ENCODE results near the gene EP400. TPM values are rescaled to one million over a fixed set of nuclear protein-coding genes. Genes with fewer than 3 reads are reported as not detected.
"Not testable (repeated sequence)": the region's sequence is repeated elsewhere in the genome, so short reads cannot be mapped to it uniquely, and the experiment has no call there.

The EP400 gene
- total RNA-seq, 6 experiments from 2014 or later = 10.9 to 16.3 (median 13.3) TPM

GRCh38 chr12:131983026-131983425 lies 33.3 kb downstream of the EP400 start:
- no peak overlapping the region for H3K27ac ChIP-seq
- ATAC-seq (no peak), DNase-seq (no peak)
- peaks cover 0 to 57% (median 11%) of the 10 kb centered on the region in 4 donors for H3K36me3 ChIP-seq
- H3K27me3 ChIP-seq = no peaks in the 10 kb centered on the region
- TF ChIP-seq CTCF (IDR thresholded peaks at IDR 0.05) (no peak), POLR2A (IDR thresholded peaks at IDR 0.05) (no peak)
- H3K9me3 ChIP-seq = no peaks in the 10 kb centered on the region
- intact Hi-C loops (cut with DNase I) = no loop called here
- no peak overlapping the region for H3K4me3 ChIP-seq
- 96% methylated on average over 4 of the region's 6 CpGs for WGBS (ENCODE audit: insufficient coverage, low coverage, low lambda C conversion rate, missing lambda C conversion rate)
- H3K4me1 ChIP-seq = no peaks in the 10 kb centered on the region

GRCh38 chr12:131983554-131983953 lies 33.8 kb downstream of the EP400 start:
- H3K4me3 ChIP-seq = no peak overlapping the region
- no peaks in the 10 kb centered on the region for H3K4me1 ChIP-seq
- peaks cover 0 to 61% (median 13%) of the 10 kb centered on the region in 4 donors for H3K36me3 ChIP-seq
- no peak for DNase-seq
- WGBS (ENCODE audit: insufficient coverage, low coverage, low lambda C conversion rate, missing lambda C conversion rate) = 80% methylated on average over 4 of the region's 6 CpGs
- no peaks in the 10 kb centered on the region for H3K27me3 ChIP-seq
- TF ChIP-seq POLR2A (IDR thresholded peaks at IDR 0.05) (no peak), CTCF (IDR thresholded peaks at IDR 0.05) (no peak)
- intact Hi-C loops (cut with DNase I) = no loop called here
- no peak for ATAC-seq
- no peaks in the 10 kb centered on the region for H3K9me3 ChIP-seq
- no peak overlapping the region for H3K27ac ChIP-seq

DNA sequence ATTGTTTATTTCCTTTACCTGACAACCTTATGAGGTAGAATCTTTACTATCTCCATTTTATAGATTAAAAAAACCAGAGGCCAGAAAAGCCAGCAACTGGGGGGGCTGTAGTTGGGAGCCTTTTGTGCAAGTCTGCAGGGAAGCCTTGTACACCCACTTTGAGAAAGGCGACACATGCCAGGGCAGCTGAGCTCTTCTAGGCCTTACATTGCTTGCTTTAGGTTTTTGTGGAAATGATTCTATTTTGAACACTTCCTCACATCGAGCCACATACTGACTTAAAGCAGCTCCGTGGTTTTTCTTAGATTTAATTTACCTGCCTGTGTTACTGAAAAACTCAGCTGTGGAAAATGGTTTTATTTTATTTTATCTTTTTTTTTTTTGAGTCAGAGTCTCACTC lies 34.6 kb downstream of the EP400 start:
- H3K4me3 ChIP-seq = no peak overlapping the region
- DNase-seq (no peak), ATAC-seq (no peak)
- H3K27me3 ChIP-seq = no peaks in the 10 kb centered on the region
- TF ChIP-seq POLR2A (IDR thresholded peaks at IDR 0.05) = no peak
- TF ChIP-seq CTCF (IDR thresholded peaks at IDR 0.05) = no peak
- intact Hi-C loops (cut with DNase I) = no loop called here
- H3K27ac ChIP-seq = no peak overlapping the region
- no peaks in the 10 kb centered on the region for H3K4me1 ChIP-seq
- peaks cover 0 to 68% (median 13%) of the 10 kb centered on the region in 4 donors for H3K36me3 ChIP-seq
- WGBS (ENCODE audit: insufficient coverage, low coverage, low lambda C conversion rate, missing lambda C conversion rate) = 57% methylated on average over 3 of the region's 3 CpGs
- H3K9me3 ChIP-seq = no peaks in the 10 kb centered on the region

DNA sequence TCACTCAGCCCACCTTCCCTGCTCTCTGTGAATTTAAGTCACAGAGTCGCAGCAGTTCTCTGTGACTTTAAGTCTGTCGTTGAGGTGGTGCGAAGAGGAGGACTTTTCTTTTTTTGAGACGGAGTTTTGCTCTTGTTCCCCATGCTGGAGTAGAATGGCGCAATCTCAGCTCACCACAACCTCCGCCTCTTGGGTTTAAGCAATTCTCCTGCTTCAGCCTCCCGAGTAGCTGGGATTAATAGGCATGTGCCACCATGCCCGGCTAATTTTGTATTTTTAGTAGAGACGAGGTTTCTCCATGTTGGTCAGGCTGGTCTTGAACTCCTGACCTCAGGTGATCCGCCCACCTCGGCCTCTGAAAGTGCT lies 35.8 kb downstream of the EP400 start:
- peaks cover 0 to 70% (median 18%) of the 10 kb centered on the region in 4 donors for H3K36me3 ChIP-seq
- H3K27me3 ChIP-seq; H3K4me1 ChIP-seq; intact Hi-C loops (cut with DNase I); H3K4me3 ChIP-seq; H3K9me3 ChIP-seq; H3K27ac ChIP-seq: not testable (repeated sequence)
- DNase-seq = peak in 1 of 3 donors; percentile 45
- peak in 3 of 4 donors; percentile 16 to 23 (median 21) for ATAC-seq
- 67% methylated on average over 6 of the region's 11 CpGs for WGBS (ENCODE audit: insufficient coverage, low coverage, low lambda C conversion rate, missing lambda C conversion rate)

GRCh38 chr12:131986361-131986760 lies 36.6 kb downstream of the EP400 start:
- no peak for TF ChIP-seq CTCF (IDR thresholded peaks at IDR 0.05)
- no peak for TF ChIP-seq POLR2A (IDR thresholded peaks at IDR 0.05)
- ATAC-seq (no peak), DNase-seq (peak in 1 of 3 donors; percentile 36)
- no peak overlapping the region for H3K27ac ChIP-seq
- no peaks in the 10 kb centered on the region for H3K9me3 ChIP-seq
- peaks cover 0 to 72% (median 22%) of the 10 kb centered on the region in 4 donors for H3K36me3 ChIP-seq
- WGBS (ENCODE audit: insufficient coverage, low coverage, low lambda C conversion rate, missing lambda C conversion rate) = 81% methylated on average over 5 of the region's 17 CpGs
- no peak overlapping the region for H3K4me3 ChIP-seq
- H3K27me3 ChIP-seq = no peaks in the 10 kb centered on the region
- intact Hi-C loops (cut with DNase I) = no loop called here
- no peaks in the 10 kb centered on the region for H3K4me1 ChIP-seq
